ENCODE results near the gene PSME3IP1.

GRCh38 chr16:57134982-57135381 is 50.9 kb downstream of the PSME3IP1 start:
- TF ChIP-seq POLR2AphosphoS5 (IDR thresholded peaks at IDR 0.05; ENCODE audit: low read depth, low read length) (no peak), TAF1 (IDR thresholded peaks at IDR 0.05; ENCODE audit: borderline replicate concordance, insufficient read depth, low read length) (no peak)

Data from PFSK-1 (cell line).